NOMO-1 treated with dmso at 0.1 percent for 144 hours (cell line): ENCODE measurements around the gene KCNK16.

Source experiments
- DNase-seq: peaks from one replicate; lab custom pipeline; 2025; ENCODE audit not compliant: unreplicated experiment; lab: John Stamatoyannopoulos, UW

The KCNK16 gene

GRCh38 chr6:39312912-39313525 is 9.5 kb downstream of the KCNK16 start:
- no peak for DNase-seq

DNA sequence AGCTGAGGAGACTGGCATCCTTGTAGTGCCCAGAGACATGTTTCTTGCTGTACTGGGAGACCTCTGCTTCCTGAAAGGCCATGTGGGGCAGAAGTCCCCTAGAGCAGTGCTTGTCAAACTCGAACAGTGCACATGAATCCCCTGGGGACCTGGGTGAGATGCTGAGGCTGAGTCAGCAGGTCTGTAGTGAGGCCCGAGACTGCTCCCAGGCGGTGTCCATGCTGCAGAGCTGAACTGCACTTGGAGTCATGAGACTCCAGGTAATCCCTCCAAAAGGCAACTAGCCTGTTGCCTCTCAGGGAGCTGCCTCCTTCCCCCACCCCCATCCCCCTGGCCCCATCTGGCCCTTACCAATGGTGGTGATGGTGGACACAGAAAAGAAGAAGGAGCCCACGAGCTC is 12.0 kb downstream of the KCNK16 start:
- DNase-seq: no peak

DNA sequence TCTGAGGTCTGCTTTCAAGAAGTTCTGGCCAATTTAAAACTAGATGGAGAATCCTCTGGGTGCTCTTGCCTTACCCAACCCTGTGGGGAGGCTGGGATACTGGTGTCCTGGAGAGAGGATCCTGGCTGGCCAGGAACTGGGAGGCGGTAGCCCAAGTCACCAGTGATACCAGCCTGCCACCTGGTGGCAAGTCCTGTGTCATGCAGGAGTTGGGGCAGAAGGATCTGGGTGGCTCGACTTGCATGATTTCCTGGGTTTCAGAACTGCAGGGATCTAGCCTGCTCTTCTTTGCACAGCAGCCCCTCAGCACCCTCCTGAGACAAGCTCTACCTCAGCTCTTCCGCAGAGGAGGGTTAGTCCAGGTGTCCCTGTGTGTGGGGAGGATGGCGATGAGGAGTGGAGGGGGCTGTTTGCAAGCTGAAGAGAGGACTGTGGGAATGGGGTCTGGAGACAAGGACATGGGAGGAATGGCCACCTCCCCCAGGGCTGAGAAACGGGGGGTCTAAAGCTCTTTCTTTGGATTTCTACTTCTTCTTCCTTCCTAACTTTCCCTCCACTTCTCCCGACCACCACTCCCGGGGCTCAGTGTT is 12.5 kb downstream of the KCNK16 start:
- DNase-seq: no peak

- DNase-seq: no peak
Measured at GRCh38 chr6:39307462-39307861, 15.0 kb downstream of the KCNK16 start.

DNA sequence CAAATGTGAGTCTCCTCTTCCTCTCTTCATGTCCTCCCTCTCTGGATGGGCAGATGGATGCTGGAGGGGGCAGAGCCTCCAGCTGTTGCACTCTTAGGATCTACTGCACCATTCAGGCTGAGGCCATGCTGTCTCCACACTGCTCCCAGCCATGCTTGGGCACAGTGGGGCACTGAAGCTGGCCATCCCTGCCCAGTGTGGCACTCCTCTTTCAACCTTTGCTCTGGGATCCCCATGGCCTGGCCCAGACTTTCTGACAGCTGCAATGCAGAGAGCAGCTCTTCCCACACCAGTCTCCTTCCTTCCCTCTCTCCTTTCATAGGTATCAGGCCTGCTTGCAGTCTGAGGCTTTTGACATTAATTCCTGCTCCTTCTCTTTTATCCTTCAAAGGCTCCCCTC is 17.6 kb downstream of the KCNK16 start:
- DNase-seq: no peak

- no peak for DNase-seq
Measured at GRCh38 chr6:39303425-39304153, 18.9 kb downstream of the KCNK16 start.

- DNase-seq: peak; percentile 69
Measured at GRCh38 chr6:39302669-39303424, 19.7 kb downstream of the KCNK16 start.

DNA sequence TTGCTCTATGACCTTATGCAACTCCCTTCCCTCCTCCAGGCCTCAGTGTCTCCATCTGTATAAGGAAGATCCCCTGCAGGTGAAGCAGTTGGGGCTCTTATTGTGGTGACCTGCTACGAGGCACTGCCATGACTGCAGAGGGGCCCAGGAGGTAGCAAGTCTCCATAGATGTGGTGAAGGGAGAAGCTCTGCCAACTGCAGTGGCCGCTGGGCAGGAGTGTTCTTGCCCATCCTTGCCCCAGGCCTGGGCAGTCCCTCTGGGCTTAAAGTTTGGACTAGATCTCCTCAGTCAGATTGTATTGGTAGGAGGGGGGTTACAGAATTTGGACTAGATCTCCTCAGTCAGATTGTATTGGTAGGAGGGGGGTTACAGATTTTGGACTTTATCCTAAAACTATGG is 20.5 kb downstream of the KCNK16 start:
- DNase-seq: no peak

DNA sequence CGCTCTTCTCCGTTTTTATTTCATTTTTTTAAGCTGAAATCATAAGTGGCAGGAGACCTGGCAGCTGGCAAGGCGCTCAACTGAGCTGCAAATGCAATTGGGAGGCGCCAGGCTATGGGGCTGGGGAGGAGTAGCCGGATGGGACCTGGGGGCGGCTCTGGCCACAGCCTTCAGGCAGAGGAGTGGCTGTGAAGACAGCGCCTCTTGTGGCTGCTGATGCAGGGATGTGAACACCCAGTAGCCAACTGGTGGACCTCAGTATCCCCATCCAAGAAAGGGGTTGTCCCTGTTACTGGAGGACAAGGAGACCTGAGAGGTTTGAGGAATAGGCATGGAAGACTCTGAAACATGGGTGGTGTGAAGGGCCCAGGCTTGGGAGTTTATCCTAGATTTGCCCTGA is 20.9 kb downstream of the KCNK16 start:
- no peak for DNase-seq

GRCh38 chr6:39300739-39301138 is 21.8 kb downstream of the KCNK16 start:
- no peak for DNase-seq

- no peak for DNase-seq
Measured at GRCh38 chr6:39298061-39298460, 24.4 kb downstream of the KCNK16 start.

GRCh38 chr6:39296745-39297640 is 25.5 kb downstream of the KCNK16 start:
- no peak for DNase-seq

- DNase-seq: no peak
Measured at GRCh38 chr6:39295611-39296011, 26.9 kb downstream of the KCNK16 start.

- DNase-seq: no peak
Measured at GRCh38 chr6:39294899-39295298, 27.6 kb downstream of the KCNK16 start.

DNA sequence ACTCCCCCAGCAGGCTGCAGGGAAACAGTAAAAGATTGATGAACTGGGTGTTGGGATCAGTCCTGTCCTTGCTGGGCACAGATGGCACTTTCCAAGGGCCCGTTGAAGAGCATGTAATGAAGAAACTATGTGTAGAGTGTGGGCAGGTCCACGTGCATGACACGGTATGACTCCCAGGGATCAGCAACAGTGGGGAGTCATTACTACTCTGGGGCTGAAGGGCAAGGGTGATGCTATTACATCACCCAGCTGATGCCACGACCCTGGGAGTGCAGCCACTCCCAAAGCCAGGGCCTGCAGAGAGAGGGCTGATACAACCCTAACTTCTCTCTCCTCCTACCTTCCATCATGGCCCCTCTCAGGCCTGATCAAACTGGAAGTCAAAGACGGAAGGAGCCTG is 28.4 kb downstream of the KCNK16 start:
- no peak for DNase-seq

GRCh38 chr6:39292637-39293036 is 29.9 kb downstream of the KCNK16 start:
- no peak for DNase-seq

DNA sequence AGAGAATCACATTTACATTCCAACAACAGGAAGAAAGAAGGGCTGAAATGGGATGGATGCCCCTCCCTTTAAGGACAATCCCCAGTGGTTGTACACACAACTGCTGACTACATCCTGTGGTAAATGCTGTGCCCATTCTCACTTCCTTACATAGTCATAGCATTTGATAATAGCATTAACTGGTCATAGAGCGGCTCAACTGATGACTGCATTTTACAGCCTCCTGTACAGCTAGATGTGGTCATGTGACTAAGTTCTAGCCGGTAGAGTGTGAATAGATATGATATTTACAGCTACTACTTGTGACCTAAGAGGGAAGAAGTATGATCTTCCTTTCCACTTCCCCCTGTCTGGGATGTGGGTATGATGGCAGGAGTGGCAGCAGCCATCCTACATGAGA is 33.0 kb downstream of the KCNK16 start:
- no peak for DNase-seq

DNA sequence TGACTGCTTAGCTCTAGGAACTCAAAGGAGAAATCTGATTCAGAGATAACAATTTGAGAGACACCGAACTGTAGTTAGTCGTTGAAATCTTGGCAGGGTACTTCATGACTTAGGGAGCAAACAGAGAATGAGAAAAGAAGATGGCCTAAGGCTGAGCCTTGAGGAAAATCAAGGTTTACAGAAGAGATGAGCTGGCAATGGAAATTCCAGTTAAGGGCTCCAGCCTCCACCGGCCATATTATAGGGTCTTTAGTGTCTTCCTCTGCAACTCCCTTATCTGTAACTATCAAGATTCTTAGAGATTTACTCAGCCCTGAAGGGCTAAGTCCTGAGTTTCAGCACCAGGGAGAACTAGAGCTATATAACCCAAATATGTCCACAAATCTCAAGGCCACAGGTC is 34.9 kb downstream of the KCNK16 start:
- no peak for DNase-seq

DNA sequence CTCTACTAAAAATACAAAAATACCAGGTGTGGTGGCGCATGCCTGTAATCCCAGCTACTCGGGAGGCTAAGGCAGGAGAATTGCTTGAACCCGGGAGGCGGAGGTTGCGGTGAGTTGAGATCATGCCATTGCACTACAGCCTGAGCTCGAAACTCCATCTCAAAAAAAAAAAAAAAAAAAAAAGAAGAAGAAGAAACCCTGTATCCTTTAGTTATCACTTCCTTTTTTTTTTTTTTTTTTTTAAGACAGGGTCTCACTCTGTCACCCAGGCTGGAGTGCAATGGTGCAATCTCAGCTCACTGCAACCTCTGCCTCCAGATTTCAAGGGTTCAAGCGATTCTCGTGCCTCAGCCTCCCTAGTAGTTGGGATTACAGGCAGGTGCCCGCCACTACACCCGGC is 35.9 kb downstream of the KCNK16 start:
- DNase-seq: peak; percentile 37

GRCh38 chr6:39282774-39283173 is 39.7 kb downstream of the KCNK16 start:
- peak; percentile 39 for DNase-seq
